SIG-M5 treated with dmso at 0.1 percent for 504 hours (cell line): ENCODE measurements around the gene PXYLP1.
A peak's percentile ranks its signal among the peaks of the same experiment; 100 is the strongest.

ENCODE experiments used
- DNase-seq: peaks from one replicate; lab custom pipeline; 2025; ENCODE audit not compliant: unreplicated experiment; lab: John Stamatoyannopoulos, UW

The PXYLP1 gene

GRCh38 chr3:141228395-141228794, 3.2 kb upstream of the PXYLP1 start:
- DNase-seq: peak; percentile 38

- no peak for DNase-seq
These were observed 2.5 kb upstream of the PXYLP1 start for GRCh38 chr3:141229132-141229531.

GRCh38 chr3:141230293-141230692, 1.3 kb upstream of the PXYLP1 start:
- no peak for DNase-seq

- no peak for DNase-seq
These were observed 563 bp downstream of the PXYLP1 start for GRCh38 chr3:141231952-141232823.

- no peak for DNase-seq
These were observed 2.0 kb downstream of the PXYLP1 start for GRCh38 chr3:141233457-141234161.

- no peak for DNase-seq
These were observed 2.7 kb downstream of the PXYLP1 start for GRCh38 chr3:141234283-141234682.

GRCh38 chr3:141235661-141236171, 4.1 kb downstream of the PXYLP1 start:
- no peak for DNase-seq

- DNase-seq: no peak
These were observed 4.7 kb downstream of the PXYLP1 start for GRCh38 chr3:141236361-141236760.

GRCh38 chr3:141237701-141238521, 6.3 kb downstream of the PXYLP1 start:
- DNase-seq: no peak

GRCh38 chr3:141239511-141240281, 8.1 kb downstream of the PXYLP1 start:
- DNase-seq: no peak

- no peak for DNase-seq
These were observed 8.7 kb downstream of the PXYLP1 start for GRCh38 chr3:141240286-141240685.

- DNase-seq: no peak
These were observed 9.3 kb downstream of the PXYLP1 start for GRCh38 chr3:141240687-141241615.

- no peak for DNase-seq
These were observed 10.2 kb downstream of the PXYLP1 start for GRCh38 chr3:141241616-141242376.

- no peak for DNase-seq
These were observed 10.9 kb downstream of the PXYLP1 start for GRCh38 chr3:141242377-141243092.

GRCh38 chr3:141243271-141243707, 11.7 kb downstream of the PXYLP1 start:
- DNase-seq: no peak

GRCh38 chr3:141246224-141246957, 14.8 kb downstream of the PXYLP1 start:
- no peak for DNase-seq

GRCh38 chr3:141246958-141247301, 15.3 kb downstream of the PXYLP1 start:
- DNase-seq: no peak
